ENCODE data around the gene ARHGAP44.
"Not testable (repeated sequence)": the region's sequence is repeated elsewhere in the genome, so short reads cannot be mapped to it uniquely, and the experiment has no call there.

DNA sequence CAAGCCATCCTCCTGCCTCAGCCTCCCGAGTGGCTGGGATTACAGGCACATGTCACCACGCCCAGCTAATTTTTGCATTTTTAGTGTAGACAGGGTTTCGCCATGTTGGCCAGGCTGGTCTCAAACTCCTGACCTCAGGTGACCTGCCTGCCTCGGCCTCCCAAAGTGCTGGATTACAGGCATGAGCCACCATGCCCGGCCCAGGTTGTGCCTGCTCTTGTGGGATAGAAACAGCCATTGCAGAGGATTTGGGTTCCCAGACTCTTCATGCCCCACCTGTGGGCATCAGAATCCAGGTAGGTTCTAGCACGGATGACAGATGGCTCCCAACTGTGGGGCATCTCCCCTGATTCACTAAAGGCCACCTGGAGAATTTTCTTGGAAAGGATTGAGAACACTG lies 189.5 kb downstream of the ARHGAP44 start:
- not testable (repeated sequence) for TF ChIP-seq CTCF (conservative IDR thresholded peaks at IDR 0.05); ZFX (IDR thresholded peaks at IDR 0.05)
